ENCODE results near the gene EPHA6. TPM values are rescaled to one million over a fixed set of nuclear protein-coding genes. Genes with fewer than 3 reads are reported as not detected.

Gene EPHA6
- total and polyA plus RNA-seq, 10 of the 15 experiments (the other 5 are each of a cell fraction or from before 2014, with no cell fraction given): not detected

GRCh38 chr3:97037294-97037943, 223.0 kb downstream of the EPHA6 start:
- ChIA-PET RAD21 (ENCODE audit: unreplicated experiment) (no interaction called here), CTCF (no interaction called here), SMC1A (ENCODE audit: uncharacterized antibody, unreplicated experiment) (no interaction called here), POLR2A (no interaction called here)
- intact Hi-C loops (cut with micrococcal nuclease; ENCODE audit: unreplicated experiment): no loop called here
- in situ Hi-C loops (cut with MboI): no loop called here
- no peaks in the 10 kb centered on the region for H3K27me3 ChIP-seq (replicated peaks in 1 of 2; ENCODE audit: control insufficient read depth in 2 of 2, insufficient read depth in 2 of 2, low read length in 1 of 2)
- H3K36me3 ChIP-seq (ENCODE audit: control insufficient read depth in 2 of 2, insufficient read depth in 2 of 2, low read length in 1 of 2): no peaks in the 10 kb centered on the region
- no peak overlapping the region for H2AFZ ChIP-seq (ENCODE audit: control insufficient read depth, low read depth, low read length)
- ATAC-seq (no peak), FAIRE-seq (no peak), DNase-seq (ENCODE audit: low read depth, low spot score) (no peak)
- BruUV-seq (replicated peaks): no TSS peak
- H3K4me3 ChIP-seq: no peak overlapping the region
- no peaks in the 10 kb centered on the region for H3K79me2 ChIP-seq (ENCODE audit: control insufficient read depth, insufficient read depth, low read length)
- H4K20me1 ChIP-seq (ENCODE audit: control insufficient read depth, insufficient read depth): no peaks in the 10 kb centered on the region
- no peak overlapping the region for H3K27ac ChIP-seq (ENCODE audit: control insufficient read depth, insufficient read depth)
- H3K9me3 ChIP-seq (replicated peaks; ENCODE audit: control insufficient read depth, insufficient read depth, low read length): no peaks in the 10 kb centered on the region
- no peaks in the 10 kb centered on the region for H3K4me1 ChIP-seq (ENCODE audit: control insufficient read depth, insufficient read depth, low read length)
- no peak overlapping the region for H3K4me2 ChIP-seq (ENCODE audit: control insufficient read depth, insufficient read depth)
- H3K9ac ChIP-seq (ENCODE audit: control insufficient read depth, insufficient read depth, low read length): no peak overlapping the region
- 21% methylated on average over 3 of the region's 3 CpGs for whole genome bisulfite sequencing (ENCODE audit: insufficient coverage, insufficient replicate concordance, low lambda C conversion rate, missing lambda C conversion rate)
- no peak for TF ChIP-seq SUZ12 (IDR thresholded peaks at IDR 0.05; ENCODE audit: unreplicated experiment)
- TF ChIP-seq IRF5 (IDR thresholded peaks at IDR 0.05; ENCODE audit: borderline replicate concordance): no peak
- no peak for TF ChIP-seq PAX5 (IDR thresholded peaks at IDR 0.05; ENCODE audit: borderline replicate concordance, low read depth, low read length)
- TF ChIP-seq ZNF384 (IDR thresholded peaks at IDR 0.05; ENCODE audit: borderline replicate concordance, low read depth, low read length): no peak
- TF ChIP-seq POLR2AphosphoS2 (IDR thresholded peaks at IDR 0.05; ENCODE audit: low read depth, low read length): no peak
- TF ChIP-seq SPI1 (IDR thresholded peaks at IDR 0.05; ENCODE audit: borderline replicate concordance, insufficient read depth, low read depth, low read length): no peak
- TF ChIP-seq USF2 (IDR thresholded peaks at IDR 0.05; ENCODE audit: borderline replicate concordance, low read depth, low read length): no peak
- no peak for TF ChIP-seq NBN (IDR thresholded peaks at IDR 0.05)
- no peak for TF ChIP-seq ZBTB11 (CRISPR knock-in tag; IDR thresholded peaks at IDR 0.05)
- TF ChIP-seq MYB (IDR thresholded peaks at IDR 0.05; ENCODE audit: borderline replicate concordance, low read depth, low read length): no peak
- TF ChIP-seq ETV6 (conservative IDR thresholded peaks at IDR 0.05 in 1 of 2, IDR thresholded peaks at IDR 0.05 in 1 of 2; ENCODE audit: borderline replicate concordance in 1 of 2, low read depth in 1 of 2): no peak
- TF ChIP-seq PRDM15 (CRISPR knock-in tag; IDR thresholded peaks at IDR 0.05): no peak

Measured in GM12878 (cell line).